ENCODE measurements around the gene HOXB4.

HOXB4 gene

DNA sequence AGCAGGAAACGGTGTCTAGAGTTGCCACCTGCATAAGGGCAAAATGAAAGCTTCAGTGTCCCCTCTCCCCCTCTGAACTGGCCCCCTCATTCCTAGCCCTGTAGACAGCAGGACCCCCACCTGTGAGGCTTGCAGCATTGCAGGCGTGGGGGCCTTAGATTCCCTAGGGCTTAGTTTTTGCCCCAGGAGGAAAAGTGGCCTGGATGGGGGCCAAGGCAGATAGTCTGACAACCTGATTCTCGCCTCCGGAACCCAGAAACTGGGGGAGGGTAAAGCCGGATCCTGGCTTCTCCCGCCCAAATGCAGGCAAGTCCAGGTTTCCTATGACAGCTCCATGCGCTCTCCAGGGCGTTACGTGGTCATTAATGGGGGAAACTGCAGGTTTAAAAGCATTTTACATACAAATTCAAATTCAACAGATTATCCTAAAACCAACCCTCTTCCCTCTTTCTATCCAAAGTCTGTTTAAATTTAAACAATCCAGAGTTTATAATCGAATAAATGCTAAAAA lies 27.3 kb upstream of the HOXB4 start:
- Histone ChIP-seq H3K27ac (ENCODE audit: low read depth, low read length) (no peak overlapping the region), H3K9me3 (ENCODE audit: insufficient read depth, low read depth, low read length) (peaks cover 2% of the 10 kb centered on the region)
- no peak for DNase-seq

GRCh38 chr17:48604770-48605329 lies 26.7 kb upstream of the HOXB4 start, which contains the start of gene HOXB6:
TSS of gene HOXB6 (minus strand) at chr17:48604986. CDS start at chr17:48598150, 6,836 bp downstream.
- H3K27me3 ChIP-seq (ENCODE audit: insufficient read depth, low read length), result peaks cover 42% of the 10 kb centered on the region
- WGBS (ENCODE audit: extremely low coverage, insufficient coverage, insufficient read length), result no CpG with 5 or more reads among the region's 16 CpGs
- H4K12ac ChIP-seq (ENCODE audit: low read depth, low read length), result no peak within 1 kb of the TSS
- no peak within 1 kb of the TSS for H3K23ac ChIP-seq (ENCODE audit: low read length)
- no peak for DNase-seq
- no peak within 1 kb of the TSS for H3K4me3 ChIP-seq (ENCODE audit: low read depth, low read length)
- H2BK12ac ChIP-seq (ENCODE audit: low read length), result no peak within 1 kb of the TSS
- no peak within 1 kb of the TSS for H3K27ac ChIP-seq (ENCODE audit: low read depth, low read length)
- peaks cover 3% of the 10 kb centered on the region for H3K79me1 ChIP-seq (ENCODE audit: low read length)
- H3K9me3 ChIP-seq (ENCODE audit: insufficient read depth, low read depth, low read length), result peaks cover 2% of the 10 kb centered on the region
- no peak within 1 kb of the TSS for H3K14ac ChIP-seq (ENCODE audit: low read length)
- no peak within 1 kb of the TSS for H2BK120ac ChIP-seq (ENCODE audit: insufficient read depth, low read length, poor library complexity)
- no peak within 1 kb of the TSS for H3K9ac ChIP-seq (ENCODE audit: low read length)
- no peak within 1 kb of the TSS for H2AK5ac ChIP-seq (ENCODE audit: low read length)
- no peak within 1 kb of the TSS for H2BK5ac ChIP-seq (ENCODE audit: low read depth, low read length, poor library complexity)
- H2AFZ ChIP-seq (ENCODE audit: insufficient read depth, low read length, poor library complexity), result no peak within 1 kb of the TSS
- H4K91ac ChIP-seq (ENCODE audit: low read depth, low read length), result no peak within 1 kb of the TSS
- no peak within 1 kb of the TSS for H3K18ac ChIP-seq (ENCODE audit: low read length)
- H3K4ac ChIP-seq (ENCODE audit: low read depth, low read length), result no peak within 1 kb of the TSS
- peak within 1 kb of the TSS; percentile 39 for H3K4me2 ChIP-seq (ENCODE audit: low read length)
- no peaks in the 10 kb centered on the region for H3K79me2 ChIP-seq (ENCODE audit: control insufficient read depth, insufficient read depth, low read length, poor library complexity)
- peaks cover 16 to 29% of the 10 kb centered on the region in 2 experiments for H3K4me1 ChIP-seq (ENCODE audit: control insufficient read depth in 1 of 2, insufficient read depth in 2 of 2, low read length in 2 of 2)
- no peaks in the 10 kb centered on the region for H3K36me3 ChIP-seq (ENCODE audit: control insufficient read depth in 1 of 2, insufficient read depth in 2 of 2, low read length in 2 of 2)
- no peak within 1 kb of the TSS for H4K8ac ChIP-seq (ENCODE audit: low read depth, low read length)

More for the DNA sequence above, 27.3 kb upstream of the HOXB4 start:
- no peak overlapping the region for H4K12ac ChIP-seq (ENCODE audit: low read depth, low read length)
- no peak overlapping the region for H4K91ac ChIP-seq (ENCODE audit: low read depth, low read length)
- H2BK5ac ChIP-seq (ENCODE audit: low read depth, low read length, poor library complexity), result no peak overlapping the region
- H2BK120ac ChIP-seq (ENCODE audit: insufficient read depth, low read length, poor library complexity), result no peak overlapping the region
- no peak overlapping the region for H3K4me3 ChIP-seq (ENCODE audit: low read depth, low read length)
- peaks cover 9% of the 10 kb centered on the region for H3K79me1 ChIP-seq (ENCODE audit: low read length)
- no peak overlapping the region for H3K18ac ChIP-seq (ENCODE audit: low read length)
- peaks cover 3% of the 10 kb centered on the region for H3K79me2 ChIP-seq (ENCODE audit: control insufficient read depth, insufficient read depth, low read length, poor library complexity)
- H3K4me1 ChIP-seq (ENCODE audit: control insufficient read depth in 1 of 2, insufficient read depth in 2 of 2, low read length in 2 of 2), result peaks cover 16 to 27% of the 10 kb centered on the region in 2 experiments
- no peak overlapping the region for H2AFZ ChIP-seq (ENCODE audit: insufficient read depth, low read length, poor library complexity)
- WGBS (ENCODE audit: extremely low coverage, insufficient coverage, insufficient read length), result no CpG with 5 or more reads among the region's 10 CpGs
- H3K23ac ChIP-seq (ENCODE audit: low read length), result no peak overlapping the region
- no peak overlapping the region for H2AK5ac ChIP-seq (ENCODE audit: low read length)
- no peaks in the 10 kb centered on the region for H3K36me3 ChIP-seq (ENCODE audit: control insufficient read depth in 1 of 2, insufficient read depth in 2 of 2, low read length in 2 of 2)
- H3K27me3 ChIP-seq (ENCODE audit: insufficient read depth, low read length), result peaks cover 42% of the 10 kb centered on the region
- H2BK12ac ChIP-seq (ENCODE audit: low read length), result no peak overlapping the region
- H3K4ac ChIP-seq (ENCODE audit: low read depth, low read length), result no peak overlapping the region
- H3K9ac ChIP-seq (ENCODE audit: low read length), result no peak overlapping the region
- H4K8ac ChIP-seq (ENCODE audit: low read depth, low read length), result no peak overlapping the region
- no peak overlapping the region for H3K14ac ChIP-seq (ENCODE audit: low read length)
- no peak overlapping the region for H3K4me2 ChIP-seq (ENCODE audit: low read length)

GRCh38 chr17:48603959-48604769 lies 26.0 kb upstream of the HOXB4 start:
- Histone ChIP-seq H2BK5ac (ENCODE audit: low read depth, low read length, poor library complexity) (no peak overlapping the region), H3K4me1 (ENCODE audit: control insufficient read depth in 1 of 2, insufficient read depth in 2 of 2, low read length in 2 of 2) (peaks cover 20 to 28% of the 10 kb centered on the region in 2 experiments), H3K27ac (ENCODE audit: low read depth, low read length) (no peak overlapping the region), H3K79me1 (ENCODE audit: low read length) (peaks cover 6% of the 10 kb centered on the region), H4K8ac (ENCODE audit: low read depth, low read length) (no peak overlapping the region), H3K9ac (ENCODE audit: low read length) (no peak overlapping the region), H4K91ac (ENCODE audit: low read depth, low read length) (no peak overlapping the region), H3K4me3 (ENCODE audit: low read depth, low read length) (no peak overlapping the region), H3K27me3 (ENCODE audit: insufficient read depth, low read length) (peaks cover 42% of the 10 kb centered on the region), H2AK5ac (ENCODE audit: low read length) (no peak overlapping the region), H2AFZ (ENCODE audit: insufficient read depth, low read length, poor library complexity) (no peak overlapping the region), H3K14ac (ENCODE audit: low read length) (no peak overlapping the region), H4K12ac (ENCODE audit: low read depth, low read length) (no peak overlapping the region), H2BK120ac (ENCODE audit: insufficient read depth, low read length, poor library complexity) (no peak overlapping the region), H3K9me3 (ENCODE audit: insufficient read depth, low read depth, low read length) (peaks cover 2% of the 10 kb centered on the region), H3K4me2 (ENCODE audit: low read length) (peak overlapping the region; percentile 39), H3K23ac (ENCODE audit: low read length) (no peak overlapping the region), H3K4ac (ENCODE audit: low read depth, low read length) (no peak overlapping the region), H3K36me3 (ENCODE audit: control insufficient read depth in 1 of 2, insufficient read depth in 2 of 2, low read length in 2 of 2) (no peaks in the 10 kb centered on the region), H3K18ac (ENCODE audit: low read length) (no peak overlapping the region), H2BK12ac (ENCODE audit: low read length) (no peak overlapping the region), H3K79me2 (ENCODE audit: control insufficient read depth, insufficient read depth, low read length, poor library complexity) (no peaks in the 10 kb centered on the region)
- DNase-seq, result no peak
- WGBS (ENCODE audit: extremely low coverage, insufficient coverage, insufficient read length), result no CpG with 5 or more reads among the region's 21 CpGs

DNA sequence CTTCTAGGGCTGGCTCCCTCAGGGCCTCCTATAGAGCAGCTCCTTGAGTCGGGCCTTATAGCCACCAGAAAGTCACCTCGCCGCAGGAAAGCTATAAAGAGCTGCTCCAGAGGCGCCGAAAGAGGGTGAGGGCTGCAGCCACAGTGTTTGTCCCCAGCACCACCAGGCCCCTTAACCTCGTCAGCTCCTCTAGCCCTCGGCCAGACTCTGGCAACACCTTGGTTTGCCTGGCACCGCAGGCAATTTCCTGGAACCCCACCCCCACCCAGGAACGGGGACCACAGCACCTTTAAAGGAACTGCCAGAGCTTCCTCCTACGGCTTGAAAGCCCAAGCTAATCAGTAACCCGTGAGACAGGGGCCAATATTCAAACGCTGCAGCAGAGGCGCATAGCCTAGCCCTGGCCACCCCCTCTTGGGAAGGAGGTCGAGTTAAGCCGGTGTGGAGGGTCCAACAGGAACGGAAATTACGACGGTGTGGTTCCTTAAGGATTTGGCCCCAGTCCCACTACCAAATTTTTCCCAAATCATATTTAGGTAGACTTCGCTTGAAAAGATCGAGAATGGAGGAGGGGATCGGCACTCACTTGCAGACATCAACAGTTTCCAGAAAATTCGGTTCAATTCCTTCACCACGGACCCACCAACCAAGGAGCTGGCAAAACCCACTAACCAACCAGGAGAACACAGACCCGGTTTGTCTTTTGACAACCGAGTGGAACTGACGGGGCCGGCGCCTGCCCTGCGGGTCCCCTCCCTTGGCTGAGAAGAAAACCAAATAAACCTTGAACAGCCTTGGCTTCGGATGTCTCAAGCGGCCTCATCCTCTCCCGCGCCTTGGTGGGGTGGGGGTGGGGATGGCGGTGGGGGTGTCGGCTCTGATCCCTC lies 23.6 kb upstream of the HOXB4 start:
- no CpG with 5 or more reads among the region's 35 CpGs for WGBS (ENCODE audit: extremely low coverage, insufficient coverage, insufficient read length)

More for the DNA sequence above, 23.6 kb upstream of the HOXB4 start:
- Histone ChIP-seq H3K79me1 (ENCODE audit: low read length) (peaks cover 23% of the 10 kb centered on the region), H3K18ac (ENCODE audit: low read length) (no peak overlapping the region), H3K23ac (ENCODE audit: low read length) (no peak overlapping the region), H3K4me1 (ENCODE audit: control insufficient read depth in 1 of 2, insufficient read depth in 2 of 2, low read length in 2 of 2) (peaks cover 26 to 37% of the 10 kb centered on the region in 2 experiments), H2BK5ac (ENCODE audit: low read depth, low read length, poor library complexity) (no peak overlapping the region), H2AFZ (ENCODE audit: insufficient read depth, low read length, poor library complexity) (no peak overlapping the region), H2AK5ac (ENCODE audit: low read length) (no peak overlapping the region), H4K91ac (ENCODE audit: low read depth, low read length) (peak overlapping the region; percentile 59), H3K79me2 (ENCODE audit: control insufficient read depth, insufficient read depth, low read length, poor library complexity) (peaks cover 2% of the 10 kb centered on the region), H3K36me3 (ENCODE audit: control insufficient read depth in 1 of 2, insufficient read depth in 2 of 2, low read length in 2 of 2) (no peaks in the 10 kb centered on the region), H4K12ac (ENCODE audit: low read depth, low read length) (no peak overlapping the region), H4K8ac (ENCODE audit: low read depth, low read length) (peak overlapping the region; percentile 27), H3K27me3 (ENCODE audit: insufficient read depth, low read length) (peaks cover 41% of the 10 kb centered on the region), H3K14ac (ENCODE audit: low read length) (peak overlapping the region; percentile 41), H3K4ac (ENCODE audit: low read depth, low read length) (no peak overlapping the region), H3K4me3 (ENCODE audit: low read depth, low read length) (no peak overlapping the region), H3K9me3 (ENCODE audit: insufficient read depth, low read depth, low read length) (peaks cover 2% of the 10 kb centered on the region), H3K27ac (ENCODE audit: low read depth, low read length) (peak overlapping the region; percentile 67), H3K9ac (ENCODE audit: low read length) (no peak overlapping the region), H3K4me2 (ENCODE audit: low read length) (peak overlapping the region; percentile 9), H2BK120ac (ENCODE audit: insufficient read depth, low read length, poor library complexity) (peak overlapping the region; percentile 8), H2BK12ac (ENCODE audit: low read length) (peak overlapping the region; percentile 4)
- DNase-seq, result no peak

All from trophoblast cell (in vitro differentiated cells and primary cell).